SK-N-SH treated with all-trans-retinoic acid at 6 μM for 48 hours (cell line): ENCODE results near the gene OR10AD1.

Experiments
- ATAC-seq: fragments of 200-7000 bp; cut with Tn5 transposase; 3 replicates; pipeline ENCODE4 v1.9.1; 2020; ENCODE audit warnings: mild to moderate bottlenecking, moderate library complexity
- ARNTL ChIP-seq: fragments of 450-650 bp; formaldehyde crosslinking; IDR thresholded peaks from 2 replicates; pipeline ENCODE4 v1.5.0; 2020; ENCODE audit warnings: low read depth, mild to moderate bottlenecking, moderate library complexity, borderline replicate concordance
- BACH2 ChIP-seq: fragments of 250-450 bp; sonication (Bioruptor Pico); IDR thresholded peaks from 2 replicates; pipeline ENCODE4 v1.9.0; 2021; ENCODE audit warnings: mild to moderate bottlenecking, borderline replicate concordance
- CREB5 ChIP-seq: fragments of 250-450 bp; sonication (Bioruptor Pico); IDR thresholded peaks from 2 replicates; pipeline ENCODE4 v1.5.1; 2020; ENCODE audit warnings: low read depth, mild to moderate bottlenecking, moderate library complexity
- ESRRG ChIP-seq: fragments of 250-450 bp; sonication (Bioruptor Pico); IDR thresholded peaks from 2 replicates; pipeline ENCODE4 v1.6.1; 2021; ENCODE audit warnings: mild to moderate bottlenecking
- GLIS3 ChIP-seq: fragments of 250-450 bp; sonication (Bioruptor Pico); IDR thresholded peaks from 2 replicates; pipeline ENCODE4 v1.5.0; 2020; ENCODE audit warnings: mild to moderate bottlenecking, moderate library complexity
- ISL1 ChIP-seq: fragments of 250-450 bp; sonication (Bioruptor Pico); IDR thresholded peaks from 2 replicates; pipeline ENCODE4 v2.1.2; 2022; ENCODE audit warnings: mild to moderate bottlenecking, moderate library complexity
- OSR1 ChIP-seq: fragments of 250-450 bp; sonication (Bioruptor Pico); IDR thresholded peaks from 2 replicates; pipeline ENCODE4 v1.8.0; 2022; ENCODE audit warnings: moderate library complexity, mild to moderate bottlenecking, inconsistent platforms
- POU6F1 ChIP-seq: fragments of 250-450 bp; sonication (Bioruptor Pico); IDR thresholded peaks from 2 replicates; pipeline ENCODE4 v1.8.0; 2021; ENCODE audit warnings: low read depth, mild to moderate bottlenecking, moderate library complexity, borderline replicate concordance
- PPARA ChIP-seq: fragments of 250-450 bp; sonication (Bioruptor Pico); IDR thresholded peaks from 2 replicates; pipeline ENCODE4 v1.5.0; 2020; ENCODE audit warnings: mild to moderate bottlenecking, borderline replicate concordance
- RARB ChIP-seq: fragments of 250-450 bp; sonication (Bioruptor Pico); IDR thresholded peaks from 2 replicates; pipeline ENCODE4 v1.8.0; 2021; ENCODE audit warnings: mild to moderate bottlenecking, moderate library complexity
- SNAI2 ChIP-seq: fragments of 250-450 bp; sonication (Bioruptor Pico); IDR thresholded peaks from 2 replicates; pipeline ENCODE4 v1.5.0; 2020; ENCODE audit warnings: mild to moderate bottlenecking, moderate library complexity
- TCF4 ChIP-seq: fragments of 250-450 bp; sonication (Bioruptor Pico); IDR thresholded peaks from 2 replicates; pipeline ENCODE4 v1.8.0; 2021; ENCODE audit warnings: mild to moderate bottlenecking, moderate library complexity, borderline replicate concordance
- TOX ChIP-seq: fragments of 250-450 bp; sonication (Bioruptor Pico); IDR thresholded peaks from 2 replicates; pipeline ENCODE4 v1.8.0; 2021; ENCODE audit warnings: mild to moderate bottlenecking, moderate library complexity, borderline replicate concordance
- ZC3H10 ChIP-seq: fragments of 250-450 bp; sonication (Bioruptor Pico); IDR thresholded peaks from 2 replicates; pipeline ENCODE4 v1.5.1; 2021; ENCODE audit warnings: mild to moderate bottlenecking, moderate library complexity
- ZFP3 ChIP-seq: fragments of 250-450 bp; sonication (Bioruptor Pico); IDR thresholded peaks from 2 replicates; pipeline ENCODE4 v1.5.0; 2020; ENCODE audit warnings: mild to moderate bottlenecking, moderate library complexity
- ZFP30 ChIP-seq: fragments of 450-650 bp; formaldehyde crosslinking; IDR thresholded peaks from 2 replicates; pipeline ENCODE4 v1.5.0; 2022; ENCODE audit warnings: mild to moderate bottlenecking, moderate library complexity
- ZNF8 ChIP-seq: fragments of 450-650 bp; formaldehyde crosslinking; IDR thresholded peaks from 2 replicates; pipeline ENCODE4 v1.5.0; 2020; ENCODE audit warnings: mild to moderate bottlenecking, moderate library complexity
- TF ChIP-seq, protein P1 (sequence below): fragments of 250-450 bp; sonication (Bioruptor Pico); IDR thresholded peaks from 2 replicates; pipeline ENCODE4 v1.5.1; 2021; ENCODE audit warnings: mild to moderate bottlenecking, moderate library complexity
- TF ChIP-seq, protein P2 (sequence below): fragments of 250-450 bp; sonication (Bioruptor Pico); IDR thresholded peaks from 2 replicates; pipeline ENCODE4 v1.8.0; 2020; ENCODE audit warnings: mild to moderate bottlenecking, moderate library complexity, borderline replicate concordance
- TF ChIP-seq, protein P3 (sequence below): fragments of 250-450 bp; sonication (Bioruptor Pico); IDR thresholded peaks from 2 replicates; pipeline ENCODE4 v1.5.0; 2020; ENCODE audit warnings: mild to moderate bottlenecking, moderate library complexity

Gene OR10AD1

GRCh38 chr12:48180424-48180823 lies 22.7 kb downstream of the OR10AD1 start:
- no peak for TF ChIP-seq TCF4

DNA sequence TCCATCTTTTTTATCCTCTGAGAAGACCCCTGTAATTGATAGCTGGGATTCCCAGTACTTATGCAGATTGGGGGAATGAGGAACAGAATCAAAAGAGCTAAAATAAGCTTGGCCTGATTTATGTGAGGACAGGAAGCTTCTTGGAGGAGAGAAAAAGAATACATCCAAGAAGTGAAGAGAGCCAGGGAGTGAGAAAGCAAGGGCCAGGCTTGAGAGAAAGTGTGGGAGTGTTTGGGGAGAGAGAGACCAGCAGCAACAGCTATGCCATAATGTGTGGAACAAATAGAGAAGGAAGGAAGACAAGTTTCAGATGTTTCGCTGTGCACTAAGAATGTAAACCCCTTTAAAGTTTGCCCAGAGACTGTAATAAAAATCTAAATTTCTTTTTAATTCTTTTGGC lies 23.6 kb downstream of the OR10AD1 start:
- no peak for ATAC-seq
- TF ChIP-seq, protein P1, sequence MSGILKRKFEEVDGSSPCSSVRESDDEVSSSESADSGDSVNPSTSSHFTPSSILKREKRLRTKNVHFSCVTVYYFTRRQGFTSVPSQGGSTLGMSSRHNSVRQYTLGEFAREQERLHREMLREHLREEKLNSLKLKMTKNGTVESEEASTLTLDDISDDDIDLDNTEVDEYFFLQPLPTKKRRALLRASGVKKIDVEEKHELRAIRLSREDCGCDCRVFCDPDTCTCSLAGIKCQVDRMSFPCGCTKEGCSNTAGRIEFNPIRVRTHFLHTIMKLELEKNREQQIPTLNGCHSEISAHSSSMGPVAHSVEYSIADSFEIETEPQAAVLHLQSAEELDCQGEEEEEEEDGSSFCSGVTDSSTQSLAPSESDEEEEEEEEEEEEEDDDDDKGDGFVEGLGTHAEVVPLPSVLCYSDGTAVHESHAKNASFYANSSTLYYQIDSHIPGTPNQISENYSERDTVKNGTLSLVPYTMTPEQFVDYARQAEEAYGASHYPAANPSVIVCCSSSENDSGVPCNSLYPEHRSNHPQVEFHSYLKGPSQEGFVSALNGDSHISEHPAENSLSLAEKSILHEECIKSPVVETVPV (CRISPR knock-in tag): no peak
- TF ChIP-seq POU6F1 (CRISPR knock-in tag) (no peak), CREB5 (CRISPR knock-in tag) (no peak), ARNTL (CRISPR knock-in tag) (no peak), BACH2 (CRISPR knock-in tag) (no peak), ZFP30 (CRISPR knock-in tag) (no peak), TOX (CRISPR knock-in tag) (no peak), ISL1 (CRISPR knock-in tag) (no peak), OSR1 (CRISPR knock-in tag) (no peak), TCF4 (no peak), ESRRG (no peak), ZNF8 (CRISPR knock-in tag) (no peak), ZFP3 (CRISPR knock-in tag) (no peak), GLIS3 (CRISPR knock-in tag) (no peak), RARB (CRISPR knock-in tag) (no peak), SNAI2 (CRISPR knock-in tag) (no peak)
- TF ChIP-seq, protein P2, sequence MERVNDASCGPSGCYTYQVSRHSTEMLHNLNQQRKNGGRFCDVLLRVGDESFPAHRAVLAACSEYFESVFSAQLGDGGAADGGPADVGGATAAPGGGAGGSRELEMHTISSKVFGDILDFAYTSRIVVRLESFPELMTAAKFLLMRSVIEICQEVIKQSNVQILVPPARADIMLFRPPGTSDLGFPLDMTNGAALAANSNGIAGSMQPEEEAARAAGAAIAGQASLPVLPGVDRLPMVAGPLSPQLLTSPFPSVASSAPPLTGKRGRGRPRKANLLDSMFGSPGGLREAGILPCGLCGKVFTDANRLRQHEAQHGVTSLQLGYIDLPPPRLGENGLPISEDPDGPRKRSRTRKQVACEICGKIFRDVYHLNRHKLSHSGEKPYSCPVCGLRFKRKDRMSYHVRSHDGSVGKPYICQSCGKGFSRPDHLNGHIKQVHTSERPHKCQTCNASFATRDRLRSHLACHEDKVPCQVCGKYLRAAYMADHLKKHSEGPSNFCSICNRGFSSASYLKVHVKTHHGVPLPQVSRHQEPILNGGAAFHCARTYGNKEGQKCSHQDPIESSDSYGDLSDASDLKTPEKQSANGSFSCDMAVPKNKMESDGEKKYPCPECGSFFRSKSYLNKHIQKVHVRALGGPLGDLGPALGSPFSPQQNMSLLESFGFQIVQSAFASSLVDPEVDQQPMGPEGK: no peak
- TF ChIP-seq, protein P3, sequence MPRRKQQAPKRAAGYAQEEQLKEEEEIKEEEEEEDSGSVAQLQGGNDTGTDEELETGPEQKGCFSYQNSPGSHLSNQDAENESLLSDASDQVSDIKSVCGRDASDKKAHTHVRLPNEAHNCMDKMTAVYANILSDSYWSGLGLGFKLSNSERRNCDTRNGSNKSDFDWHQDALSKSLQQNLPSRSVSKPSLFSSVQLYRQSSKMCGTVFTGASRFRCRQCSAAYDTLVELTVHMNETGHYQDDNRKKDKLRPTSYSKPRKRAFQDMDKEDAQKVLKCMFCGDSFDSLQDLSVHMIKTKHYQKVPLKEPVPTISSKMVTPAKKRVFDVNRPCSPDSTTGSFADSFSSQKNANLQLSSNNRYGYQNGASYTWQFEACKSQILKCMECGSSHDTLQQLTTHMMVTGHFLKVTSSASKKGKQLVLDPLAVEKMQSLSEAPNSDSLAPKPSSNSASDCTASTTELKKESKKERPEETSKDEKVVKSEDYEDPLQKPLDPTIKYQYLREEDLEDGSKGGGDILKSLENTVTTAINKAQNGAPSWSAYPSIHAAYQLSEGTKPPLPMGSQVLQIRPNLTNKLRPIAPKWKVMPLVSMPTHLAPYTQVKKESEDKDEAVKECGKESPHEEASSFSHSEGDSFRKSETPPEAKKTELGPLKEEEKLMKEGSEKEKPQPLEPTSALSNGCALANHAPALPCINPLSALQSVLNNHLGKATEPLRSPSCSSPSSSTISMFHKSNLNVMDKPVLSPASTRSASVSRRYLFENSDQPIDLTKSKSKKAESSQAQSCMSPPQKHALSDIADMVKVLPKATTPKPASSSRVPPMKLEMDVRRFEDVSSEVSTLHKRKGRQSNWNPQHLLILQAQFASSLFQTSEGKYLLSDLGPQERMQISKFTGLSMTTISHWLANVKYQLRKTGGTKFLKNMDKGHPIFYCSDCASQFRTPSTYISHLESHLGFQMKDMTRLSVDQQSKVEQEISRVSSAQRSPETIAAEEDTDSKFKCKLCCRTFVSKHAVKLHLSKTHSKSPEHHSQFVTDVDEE: no peak

More at GRCh38 chr12:48180424-48180823, 22.7 kb downstream of the OR10AD1 start:
- no peak for ATAC-seq

GRCh38 chr12:48177982-48178381 lies 25.1 kb downstream of the OR10AD1 start:
- ATAC-seq: no peak
- TF ChIP-seq BACH2 (CRISPR knock-in tag) (no peak), ESRRG (no peak), SNAI2 (CRISPR knock-in tag) (no peak), TCF4 (no peak), OSR1 (CRISPR knock-in tag) (no peak), ZC3H10 (CRISPR knock-in tag) (no peak), POU6F1 (CRISPR knock-in tag) (no peak), CREB5 (CRISPR knock-in tag) (no peak), ARNTL (CRISPR knock-in tag) (no peak), PPARA (CRISPR knock-in tag) (no peak)
- TF ChIP-seq, protein P3: no peak
- TF ChIP-seq, protein P1 (CRISPR knock-in tag): no peak
